HEK293 (cell line): ENCODE data around the gene CREBRF.
"Not testable (repeated sequence)": the region's sequence is repeated elsewhere in the genome, so short reads cannot be mapped to it uniquely, and the experiment has no call there.

Experiments used
- CTCF ChIA-PET: fragments of 350-600 bp; formaldehyde crosslinking; extraction: SDS; loops from one replicate; lab custom pipeline; 2021; ENCODE audit warnings: antibody characterized with exemption; lab: Yijun Ruan, JAX
- POLR2A ChIA-PET: fragments of 300-600 bp; formaldehyde crosslinking; extraction: SDS; loops from one replicate; lab custom pipeline; 2020; ENCODE audit warnings: antibody characterized with exemption, inconsistent platforms; lab: Yijun Ruan, JAX
- H3K27ac ChIP-seq: fragments of 200-500 bp; sonication (Bioruptor generic); 2 replicates; pipeline ENCODE4 v1.5.1; 2014; ENCODE audit warnings: low read depth, low read length, control low read depth, inconsistent platforms; ENCODE audit errors: extremely low read depth
- H3K36me3 ChIP-seq, 2 experiments: fragments of 200-500 bp in 1 of 2; sonication (Bioruptor generic) in 1 of 2; 1 replicate in 1 of 2; 2 replicates in 1 of 2; pipeline ENCODE4 v1.5.1; 2014 to 2017; ENCODE audit warnings: inconsistent platforms in 2 of 2, low read length in 2 of 2; ENCODE audit not compliant: control insufficient read depth in 2 of 2, insufficient read depth in 1 of 2
- H3K4me1 ChIP-seq: fragments of 200-500 bp; sonication (Bioruptor generic); 2 replicates; pipeline ENCODE4 v1.5.1; 2014; ENCODE audit warnings: mild to moderate bottlenecking, low read length, inconsistent platforms; ENCODE audit not compliant: control insufficient read depth, insufficient read depth
- H3K4me3 ChIP-seq: 2 replicates; pipeline ENCODE4 v1.5.1; 2011; ENCODE audit warnings: low read depth, mild to moderate bottlenecking, control low read depth, low read length, moderate library complexity
- H3K9me3 ChIP-seq: fragments of 200-500 bp; sonication (Bioruptor generic); 2 replicates; pipeline ENCODE4 v1.5.1; 2014; ENCODE audit warnings: low read depth, low read length, inconsistent platforms; ENCODE audit not compliant: control insufficient read depth, insufficient read depth
- HOXD13 ChIP-seq: sonication (generic); formaldehyde crosslinking; IDR thresholded peaks from 2 replicates; pipeline ENCODE4 v1.8.0; 2022; ENCODE audit warnings: missing genetic modification reagents, borderline replicate concordance
- MEIS1 ChIP-seq: sonication (generic); formaldehyde crosslinking; IDR thresholded peaks from 2 replicates; pipeline ENCODE4 v1.8.1; 2022; ENCODE audit warnings: missing genetic modification reagents, mild to moderate bottlenecking, borderline replicate concordance
- ZBTB20 ChIP-seq: fragments of 450-650 bp; formaldehyde crosslinking; IDR thresholded peaks from 2 replicates; pipeline ENCODE4 v1.5.1; 2016; ENCODE audit warnings: missing biosample characterization, missing genetic modification characterization
- ZBTB48 ChIP-seq: fragments of 450-650 bp; formaldehyde crosslinking; IDR thresholded peaks from 2 replicates; pipeline ENCODE4 v1.5.1; 2016; ENCODE audit warnings: missing biosample characterization, missing genetic modification characterization
- ZFHX2 ChIP-seq: fragments of 450-650 bp; formaldehyde crosslinking; conservative IDR thresholded peaks from 2 replicates; pipeline ENCODE4 v1.5.1; 2016; ENCODE audit warnings: missing biosample characterization, missing genetic modification characterization
- ZNF138 ChIP-seq: fragments of 450-650 bp; formaldehyde crosslinking; IDR thresholded peaks from 2 replicates; pipeline ENCODE4 v1.5.1; 2016; ENCODE audit warnings: missing biosample characterization, missing genetic modification characterization, borderline replicate concordance
- ZNF211 ChIP-seq: fragments of 450-650 bp; formaldehyde crosslinking; IDR thresholded peaks from 2 replicates; pipeline ENCODE4 v1.5.1; 2016; ENCODE audit warnings: low read depth, missing biosample characterization, missing genetic modification characterization
- ZNF221 ChIP-seq: fragments of 450-650 bp; formaldehyde crosslinking; IDR thresholded peaks from 2 replicates; pipeline ENCODE4 v1.5.1; 2017; ENCODE audit warnings: missing biosample characterization, missing genetic modification characterization, borderline replicate concordance
- ZNF239 ChIP-seq: fragments of 450-650 bp; formaldehyde crosslinking; IDR thresholded peaks from 2 replicates; pipeline ENCODE4 v1.5.1; 2016; ENCODE audit warnings: missing biosample characterization, missing genetic modification characterization
- ZNF24 ChIP-seq: fragments of 450-650 bp; formaldehyde crosslinking; IDR thresholded peaks from 2 replicates; pipeline ENCODE4 v1.5.1; 2016; ENCODE audit warnings: missing biosample characterization, missing genetic modification characterization
- ZNF266 ChIP-seq: fragments of 450-650 bp; formaldehyde crosslinking; IDR thresholded peaks from 2 replicates; pipeline ENCODE4 v1.5.1; 2016; ENCODE audit warnings: missing biosample characterization, missing genetic modification characterization, low read depth
- ZNF292 ChIP-seq: fragments of 450-650 bp; formaldehyde crosslinking; IDR thresholded peaks from 2 replicates; pipeline ENCODE4 v1.5.1; 2016; ENCODE audit warnings: low read depth, missing biosample characterization, missing genetic modification characterization, borderline replicate concordance
- ZNF302 ChIP-seq: fragments of 450-650 bp; formaldehyde crosslinking; IDR thresholded peaks from 2 replicates; pipeline ENCODE4 v1.5.1; 2016; ENCODE audit warnings: missing biosample characterization, missing genetic modification characterization, low read depth
- ZNF341 ChIP-seq: fragments of 450-650 bp; formaldehyde crosslinking; IDR thresholded peaks from 2 replicates; pipeline ENCODE4; 2016; ENCODE audit warnings: low read depth, missing biosample characterization, missing genetic modification characterization
- ZNF394 ChIP-seq: fragments of 450-650 bp; formaldehyde crosslinking; IDR thresholded peaks from 2 replicates; pipeline ENCODE4 v1.5.1; 2016; ENCODE audit warnings: missing biosample characterization, missing genetic modification characterization, mild to moderate bottlenecking, moderate library complexity, borderline replicate concordance
- ZNF48 ChIP-seq: fragments of 450-650 bp; formaldehyde crosslinking; IDR thresholded peaks from 2 replicates; pipeline ENCODE4 v1.5.1; 2016; ENCODE audit warnings: missing biosample characterization, missing genetic modification characterization
- ZNF501 ChIP-seq: fragments of 450-650 bp; formaldehyde crosslinking; IDR thresholded peaks from 2 replicates; pipeline ENCODE4 v1.5.1; 2016; ENCODE audit warnings: missing biosample characterization, missing genetic modification characterization
- ZNF514 ChIP-seq: fragments of 450-650 bp; formaldehyde crosslinking; IDR thresholded peaks from 2 replicates; pipeline ENCODE4 v1.5.1; 2016; ENCODE audit warnings: missing biosample characterization, missing genetic modification characterization
- ZNF560 ChIP-seq: fragments of 450-650 bp; formaldehyde crosslinking; IDR thresholded peaks from 2 replicates; pipeline ENCODE4 v1.5.1; 2017; ENCODE audit warnings: missing biosample characterization, missing genetic modification characterization, borderline replicate concordance
- TF ChIP-seq, protein P1 (sequence below): fragments of 450-650 bp; formaldehyde crosslinking; IDR thresholded peaks from 2 replicates; pipeline ENCODE4 v1.5.1; 2016; ENCODE audit warnings: missing biosample characterization, missing genetic modification characterization
- TF ChIP-seq, protein P2 (sequence below): fragments of 450-650 bp; formaldehyde crosslinking; IDR thresholded peaks from 2 replicates; pipeline ENCODE4 v1.5.1; 2016; ENCODE audit warnings: missing biosample characterization, missing genetic modification characterization, borderline replicate concordance
- TF ChIP-seq, protein P3 (sequence below): fragments of 450-650 bp; formaldehyde crosslinking; IDR thresholded peaks from 2 replicates; pipeline ENCODE4 v1.5.1; 2016; ENCODE audit warnings: missing biosample characterization, missing genetic modification characterization
- TF ChIP-seq, protein P4 (sequence below): fragments of 450-650 bp; formaldehyde crosslinking; IDR thresholded peaks from 2 replicates; pipeline ENCODE4 v1.5.1; 2016; ENCODE audit warnings: missing biosample characterization, missing genetic modification characterization

The CREBRF gene

DNA sequence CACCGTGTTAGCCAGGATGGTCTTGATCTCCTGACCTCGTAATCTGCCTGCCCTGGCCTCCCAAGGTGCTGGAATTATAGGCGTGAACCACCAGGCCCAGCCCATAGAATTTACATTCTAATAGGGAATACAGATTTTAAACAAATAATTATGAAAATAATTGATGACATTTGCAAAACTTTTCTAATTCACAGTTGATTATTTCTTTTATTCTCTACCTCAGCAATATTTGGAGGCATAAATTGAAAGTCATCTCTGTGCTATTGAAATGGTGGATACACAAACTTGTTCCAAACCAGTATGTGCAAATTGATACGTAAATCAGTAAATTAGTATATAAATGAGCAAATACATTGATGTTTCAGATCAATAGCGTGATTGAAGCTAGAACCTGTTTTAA is 96.4 kb downstream of the CREBRF start:
- Histone ChIP-seq H3K4me1 (no peaks in the 10 kb centered on the region), H3K27ac (no peak overlapping the region), H3K9me3 (no peaks in the 10 kb centered on the region), H3K4me3 (no peak overlapping the region), H3K36me3 (peaks cover 19 to 46% of the 10 kb centered on the region in 2 experiments)
- TF ChIP-seq, protein P1, sequence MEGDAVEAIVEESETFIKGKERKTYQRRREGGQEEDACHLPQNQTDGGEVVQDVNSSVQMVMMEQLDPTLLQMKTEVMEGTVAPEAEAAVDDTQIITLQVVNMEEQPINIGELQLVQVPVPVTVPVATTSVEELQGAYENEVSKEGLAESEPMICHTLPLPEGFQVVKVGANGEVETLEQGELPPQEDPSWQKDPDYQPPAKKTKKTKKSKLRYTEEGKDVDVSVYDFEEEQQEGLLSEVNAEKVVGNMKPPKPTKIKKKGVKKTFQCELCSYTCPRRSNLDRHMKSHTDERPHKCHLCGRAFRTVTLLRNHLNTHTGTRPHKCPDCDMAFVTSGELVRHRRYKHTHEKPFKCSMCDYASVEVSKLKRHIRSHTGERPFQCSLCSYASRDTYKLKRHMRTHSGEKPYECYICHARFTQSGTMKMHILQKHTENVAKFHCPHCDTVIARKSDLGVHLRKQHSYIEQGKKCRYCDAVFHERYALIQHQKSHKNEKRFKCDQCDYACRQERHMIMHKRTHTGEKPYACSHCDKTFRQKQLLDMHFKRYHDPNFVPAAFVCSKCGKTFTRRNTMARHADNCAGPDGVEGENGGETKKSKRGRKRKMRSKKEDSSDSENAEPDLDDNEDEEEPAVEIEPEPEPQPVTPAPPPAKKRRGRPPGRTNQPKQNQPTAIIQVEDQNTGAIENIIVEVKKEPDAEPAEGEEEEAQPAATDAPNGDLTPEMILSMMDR (tag by site-specific recombination): no peak
- no peak for TF ChIP-seq ZNF560 (tag by site-specific recombination)
- TF ChIP-seq ZNF394 (tag by site-specific recombination): no peak
- TF ChIP-seq ZNF211 (tag by site-specific recombination): no peak
- TF ChIP-seq ZNF302 (tag by site-specific recombination): no peak
- TF ChIP-seq ZNF341: no peak
- no peak for TF ChIP-seq ZNF221 (tag by site-specific recombination)
- no peak for TF ChIP-seq ZNF239 (tag by site-specific recombination)
- no peak for TF ChIP-seq ZNF138
- TF ChIP-seq ZFHX2: no peak
- TF ChIP-seq HOXD13 (CRISPR knock-in tag): no peak
- TF ChIP-seq, protein P2, sequence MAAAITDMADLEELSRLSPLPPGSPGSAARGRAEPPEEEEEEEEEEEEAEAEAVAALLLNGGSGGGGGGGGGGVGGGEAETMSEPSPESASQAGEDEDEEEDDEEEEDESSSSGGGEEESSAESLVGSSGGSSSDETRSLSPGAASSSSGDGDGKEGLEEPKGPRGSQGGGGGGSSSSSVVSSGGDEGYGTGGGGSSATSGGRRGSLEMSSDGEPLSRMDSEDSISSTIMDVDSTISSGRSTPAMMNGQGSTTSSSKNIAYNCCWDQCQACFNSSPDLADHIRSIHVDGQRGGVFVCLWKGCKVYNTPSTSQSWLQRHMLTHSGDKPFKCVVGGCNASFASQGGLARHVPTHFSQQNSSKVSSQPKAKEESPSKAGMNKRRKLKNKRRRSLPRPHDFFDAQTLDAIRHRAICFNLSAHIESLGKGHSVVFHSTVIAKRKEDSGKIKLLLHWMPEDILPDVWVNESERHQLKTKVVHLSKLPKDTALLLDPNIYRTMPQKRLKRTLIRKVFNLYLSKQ: no peak
- TF ChIP-seq ZBTB48 (tag by site-specific recombination): no peak
- CTCF ChIA-PET: interaction anchor here (0.6 to 1.1 kb wide), 4 partner anchors 15 to 158 kb away, joined by 3 to 4 read pairs (median 4); no protein-coding TSS in a partner anchor
- POLR2A ChIA-PET: no interaction called here

DNA sequence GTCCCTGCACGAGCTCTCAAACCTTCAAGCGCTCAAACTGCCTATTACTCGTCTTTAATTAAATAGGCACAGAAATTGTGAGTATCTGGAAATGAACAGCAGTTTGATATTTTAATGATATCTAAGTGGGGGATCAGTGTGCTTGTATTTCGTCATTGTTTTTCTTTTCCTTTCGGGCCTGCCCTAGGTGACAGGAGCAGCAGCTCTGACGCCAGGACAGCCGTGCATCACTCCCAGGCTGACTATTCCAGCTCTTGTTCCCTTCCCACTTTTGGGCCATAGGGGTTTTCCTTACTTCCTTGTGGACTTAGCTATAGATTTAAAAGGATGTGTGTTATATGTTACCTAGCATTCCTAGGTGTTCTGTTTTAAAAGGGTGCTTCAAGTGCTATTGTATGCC is 97.7 kb downstream of the CREBRF start:
- ChIA-PET POLR2A (interaction anchor here (0.5 kb wide), 1 partner anchor 66 kb away, joined by 4 read pairs; no protein-coding TSS in a partner anchor), CTCF (interaction anchor here (0.9 to 1.0 kb wide), 2 partner anchors 9 to 437 kb away, joined by 3 read pairs; no protein-coding TSS in a partner anchor)
- Histone ChIP-seq H3K27ac (no peak overlapping the region), H3K4me1 (no peaks in the 10 kb centered on the region), H3K4me3 (no peak overlapping the region), H3K9me3 (no peaks in the 10 kb centered on the region), H3K36me3 (peaks cover 24 to 41% of the 10 kb centered on the region in 2 experiments)
- TF ChIP-seq ZNF514 (tag by site-specific recombination): no peak
- no peak for TF ChIP-seq MEIS1
- TF ChIP-seq ZNF501: no peak
- TF ChIP-seq ZBTB20: no peak
- TF ChIP-seq, protein P3, sequence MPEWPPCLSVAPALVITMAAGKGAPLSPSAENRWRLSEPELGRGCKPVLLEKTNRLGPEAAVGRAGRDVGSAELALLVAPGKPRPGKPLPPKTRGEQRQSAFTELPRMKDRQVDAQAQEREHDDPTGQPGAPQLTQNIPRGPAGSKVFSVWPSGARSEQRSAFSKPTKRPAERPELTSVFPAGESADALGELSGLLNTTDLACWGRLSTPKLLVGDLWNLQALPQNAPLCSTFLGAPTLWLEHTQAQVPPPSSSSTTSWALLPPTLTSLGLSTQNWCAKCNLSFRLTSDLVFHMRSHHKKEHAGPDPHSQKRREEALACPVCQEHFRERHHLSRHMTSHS: no peak
- TF ChIP-seq ZNF24 (tag by site-specific recombination): no peak
- TF ChIP-seq ZNF292: no peak
- TF ChIP-seq, protein P4, sequence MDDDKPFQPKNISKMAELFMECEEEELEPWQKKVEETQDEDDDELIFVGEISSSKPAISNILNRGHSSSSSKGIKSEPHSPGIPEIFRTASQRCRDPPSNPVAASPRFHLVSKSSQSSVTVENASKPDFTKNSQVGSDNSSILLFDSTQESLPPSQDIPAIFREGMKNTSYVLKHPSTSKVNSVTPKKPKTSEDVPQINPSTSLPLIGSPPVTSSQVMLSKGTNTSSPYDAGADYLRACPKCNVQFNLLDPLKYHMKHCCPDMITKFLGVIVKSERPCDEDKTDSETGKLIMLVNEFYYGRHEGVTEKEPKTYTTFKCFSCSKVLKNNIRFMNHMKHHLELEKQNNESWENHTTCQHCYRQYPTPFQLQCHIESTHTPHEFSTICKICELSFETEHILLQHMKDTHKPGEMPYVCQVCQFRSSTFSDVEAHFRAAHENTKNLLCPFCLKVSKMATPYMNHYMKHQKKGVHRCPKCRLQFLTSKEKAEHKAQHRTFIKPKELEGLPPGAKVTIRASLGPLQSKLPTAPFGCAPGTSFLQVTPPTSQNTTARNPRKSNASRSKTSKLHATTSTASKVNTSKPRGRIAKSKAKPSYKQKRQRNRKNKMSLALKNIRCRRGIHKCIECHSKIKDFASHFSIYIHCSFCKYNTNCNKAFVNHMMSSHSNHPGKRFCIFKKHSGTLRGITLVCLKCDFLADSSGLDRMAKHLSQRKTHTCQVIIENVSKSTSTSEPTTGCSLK (tag by site-specific recombination): no peak
- no peak for TF ChIP-seq ZNF266 (tag by site-specific recombination)
- no peak for TF ChIP-seq ZNF302 (tag by site-specific recombination)
- no peak for TF ChIP-seq ZNF48 (tag by site-specific recombination)

DNA sequence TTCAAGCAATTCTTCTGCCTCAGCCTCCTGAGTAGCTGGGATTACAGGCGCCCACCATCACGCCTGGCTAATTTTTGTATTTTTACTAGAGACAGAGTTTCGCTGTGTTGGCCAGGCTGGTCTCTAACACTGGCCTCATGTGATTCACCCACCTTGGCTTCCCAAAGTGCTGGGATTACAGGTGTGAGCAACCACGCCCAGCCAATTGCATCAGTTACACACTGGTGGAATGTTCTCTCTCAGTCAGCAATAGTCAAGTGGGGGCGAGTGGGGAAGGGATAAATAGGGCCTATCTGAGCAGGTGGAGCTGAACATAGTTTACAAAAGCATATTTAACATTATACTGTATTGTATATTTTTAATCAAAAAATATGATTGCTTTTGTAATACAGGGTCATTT is 98.5 kb downstream of the CREBRF start:
- H3K4me3 ChIP-seq, POLR2A ChIA-PET, H3K27ac ChIP-seq, H3K9me3 ChIP-seq, H3K4me1 ChIP-seq: not testable (repeated sequence)
- H3K36me3 ChIP-seq: peaks cover 30 to 37% of the 10 kb centered on the region in 2 experiments
- CTCF ChIA-PET: interaction anchor here (1.0 kb wide), 1 partner anchor 10 kb away, joined by 3 read pairs; no protein-coding TSS in a partner anchor
